Inferior parietal cortex (tissue), 1 donor: ENCODE measurements around the gene CFAP157.

ENCODE experiments used
- DNase-seq: peaks from one replicate; pipeline ENCODE4 v3.0.0-alpha.2; 2016; ENCODE audit errors: extremely low spot score

The CFAP157 gene

DNA sequence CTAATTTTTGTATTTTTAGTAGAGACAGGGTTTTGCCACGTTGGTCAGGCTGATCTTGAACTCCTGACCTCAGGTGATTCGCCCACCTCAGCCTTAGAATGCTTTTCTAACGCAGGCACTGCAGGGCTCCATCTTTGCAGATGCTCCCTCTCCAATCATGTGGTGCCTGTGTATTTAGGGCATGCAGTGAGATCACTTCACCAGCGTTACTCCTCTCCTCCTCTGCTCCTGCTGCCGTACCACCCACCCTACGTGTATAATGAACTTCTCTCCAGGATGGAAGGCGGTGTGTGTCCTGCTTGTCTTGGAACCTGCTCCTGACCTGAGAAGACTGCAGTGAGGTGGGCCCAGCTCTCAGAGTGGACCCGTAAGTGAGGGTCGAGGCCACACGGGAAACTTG lies 13.6 kb upstream of the CFAP157 start:
- peak; percentile 41 for DNase-seq

DNA sequence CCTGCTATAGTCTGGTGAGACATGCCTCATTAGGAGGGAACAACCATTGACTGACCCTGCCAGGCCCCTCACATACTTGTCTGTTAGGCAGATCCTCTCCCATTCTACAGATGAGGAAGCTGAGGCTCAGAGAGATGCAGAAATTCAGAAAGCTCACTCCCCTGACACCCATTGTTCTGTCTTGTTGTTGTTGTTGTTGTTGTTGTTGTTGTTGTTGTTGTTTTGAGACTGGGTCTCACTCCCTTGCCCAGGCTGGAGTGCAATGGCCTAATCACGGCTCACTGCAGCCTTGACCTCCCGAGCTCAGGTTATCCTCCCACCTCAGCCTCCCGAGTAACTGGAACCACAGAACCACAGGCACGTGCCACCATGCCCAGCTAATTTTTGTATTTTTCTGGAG lies 13.1 kb upstream of the CFAP157 start:
- DNase-seq = no peak

DNA sequence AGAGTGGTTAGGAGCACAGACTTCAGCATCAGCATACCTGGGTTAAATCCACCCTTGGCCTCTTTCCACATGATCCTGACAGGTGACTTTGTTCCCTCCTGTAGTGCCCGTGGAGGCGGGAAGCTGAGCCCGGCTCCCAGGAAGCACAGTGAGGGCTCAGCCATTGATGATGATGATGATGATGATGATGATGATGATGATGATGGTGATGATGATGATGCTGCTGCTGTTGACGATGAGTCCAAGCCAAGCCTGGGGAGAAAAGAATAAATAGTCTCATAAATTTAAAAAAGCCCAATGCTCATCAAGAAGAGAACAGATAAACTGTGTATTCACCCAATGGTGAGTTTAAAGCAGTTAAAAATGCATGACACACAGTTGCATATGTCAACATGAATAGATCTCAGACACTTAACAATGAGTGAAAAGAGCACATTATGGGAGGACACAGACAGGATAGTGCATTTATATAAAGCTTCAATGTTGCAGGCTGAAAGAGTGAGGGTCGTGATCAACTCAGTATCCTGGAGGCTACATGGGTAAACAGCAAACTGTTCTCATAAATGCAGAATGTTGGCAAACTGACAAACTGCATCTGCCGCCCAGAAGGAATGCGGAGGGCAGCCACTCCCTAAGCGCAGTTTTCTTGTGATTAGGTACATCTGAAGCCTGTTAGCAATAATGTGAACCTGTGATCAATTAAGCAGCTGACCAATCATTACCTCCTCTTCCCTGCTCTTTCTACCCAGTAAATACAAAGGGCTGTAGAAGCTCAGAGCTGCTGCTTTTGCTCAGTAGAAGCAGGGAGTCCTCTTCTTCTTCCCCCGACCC lies 11.7 kb upstream of the CFAP157 start:
- DNase-seq = no peak

DNA sequence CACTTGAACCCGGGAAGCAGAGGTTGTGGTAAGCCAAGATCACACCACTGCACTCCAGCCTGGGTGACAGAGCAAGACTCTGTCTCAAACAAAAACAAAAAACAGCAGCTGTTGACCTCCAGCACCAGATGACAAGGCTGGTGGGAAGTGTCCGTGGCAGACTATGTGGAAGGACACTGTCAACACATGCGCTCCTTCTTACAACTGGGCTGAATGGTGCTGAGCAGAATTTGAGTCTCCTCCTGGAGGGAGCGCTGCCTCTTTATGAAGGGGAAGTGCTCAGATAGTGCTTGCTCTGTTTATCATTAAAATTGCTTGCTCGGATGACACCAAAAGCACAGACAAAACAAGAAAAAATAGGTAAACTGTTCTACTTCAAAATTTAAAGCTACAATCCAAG lies 9.2 kb upstream of the CFAP157 start:
- no peak for DNase-seq

DNA sequence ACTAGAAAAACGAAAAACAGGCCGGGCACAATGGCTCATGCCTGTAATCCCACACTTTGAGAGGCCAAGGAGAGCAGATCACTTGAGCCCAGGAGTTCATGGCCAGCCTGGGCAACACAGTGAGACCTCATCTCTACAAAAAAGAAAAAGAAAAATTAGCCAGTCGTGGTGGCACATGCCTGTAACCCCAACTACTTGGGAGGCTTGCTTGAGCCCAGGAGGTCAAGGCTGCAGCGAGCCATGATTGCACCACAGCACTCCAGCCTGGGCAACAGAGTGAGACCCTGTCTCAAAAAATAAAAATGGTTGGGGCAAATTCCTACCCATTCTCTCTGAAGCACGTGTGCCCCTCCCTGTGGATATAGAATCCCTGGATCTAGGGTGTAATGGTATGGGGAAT lies 8.4 kb upstream of the CFAP157 start:
- DNase-seq = no peak

DNA sequence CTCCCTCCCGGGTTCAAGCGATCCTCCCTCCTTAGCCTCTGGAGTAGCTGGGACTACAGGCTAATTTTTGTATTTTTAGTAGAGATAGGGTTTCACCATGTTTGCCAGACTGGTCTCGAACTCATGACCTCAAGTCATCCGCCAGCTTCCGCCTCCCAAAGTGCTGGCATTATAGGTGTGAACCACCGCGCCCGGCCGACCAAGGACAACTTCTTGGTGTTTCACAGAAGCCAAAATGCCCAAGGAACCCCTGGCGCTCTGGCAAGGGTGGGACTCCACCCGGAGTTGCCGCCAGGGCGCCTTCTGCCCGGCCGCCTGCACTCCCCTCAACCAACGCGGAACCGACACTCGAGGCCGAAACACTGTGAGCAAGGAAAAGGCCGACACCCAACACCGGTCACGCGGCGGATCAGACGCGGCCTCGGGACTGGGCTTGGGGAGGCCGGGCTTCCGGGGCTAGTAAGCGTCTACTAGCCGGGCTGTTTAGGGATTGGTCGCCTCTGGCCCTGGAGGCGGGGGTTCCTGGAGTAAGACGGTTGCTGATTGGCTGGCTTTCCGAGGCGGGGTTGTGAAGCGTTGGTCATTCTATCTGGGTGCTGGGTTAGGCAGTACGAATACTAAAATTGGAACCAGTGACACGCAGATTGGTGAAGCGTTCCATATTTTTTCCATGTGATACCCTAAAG lies 7.7 kb upstream of the CFAP157 start:
- peak; percentile 97 for DNase-seq

DNA sequence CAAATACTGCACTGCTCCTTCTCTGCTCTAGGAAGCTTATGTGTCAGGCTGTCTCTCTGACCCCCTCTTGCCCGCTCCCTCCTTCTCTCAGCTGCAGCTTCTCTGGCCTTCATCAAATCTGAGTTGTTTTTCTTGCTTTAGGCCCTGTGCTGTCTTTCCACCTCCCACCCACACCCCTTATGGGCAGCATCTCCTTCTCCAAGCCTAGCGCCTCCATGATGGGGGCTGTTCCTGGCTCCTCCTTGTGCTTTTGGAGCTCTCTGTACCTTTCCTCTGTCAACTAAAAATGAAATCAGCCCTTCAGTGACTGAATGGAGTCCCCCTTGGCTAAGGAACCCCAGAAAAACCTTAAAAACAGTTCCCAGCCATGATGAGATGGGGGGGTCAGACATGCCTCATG lies 6.6 kb upstream of the CFAP157 start:
- peak; percentile 34 for DNase-seq

DNA sequence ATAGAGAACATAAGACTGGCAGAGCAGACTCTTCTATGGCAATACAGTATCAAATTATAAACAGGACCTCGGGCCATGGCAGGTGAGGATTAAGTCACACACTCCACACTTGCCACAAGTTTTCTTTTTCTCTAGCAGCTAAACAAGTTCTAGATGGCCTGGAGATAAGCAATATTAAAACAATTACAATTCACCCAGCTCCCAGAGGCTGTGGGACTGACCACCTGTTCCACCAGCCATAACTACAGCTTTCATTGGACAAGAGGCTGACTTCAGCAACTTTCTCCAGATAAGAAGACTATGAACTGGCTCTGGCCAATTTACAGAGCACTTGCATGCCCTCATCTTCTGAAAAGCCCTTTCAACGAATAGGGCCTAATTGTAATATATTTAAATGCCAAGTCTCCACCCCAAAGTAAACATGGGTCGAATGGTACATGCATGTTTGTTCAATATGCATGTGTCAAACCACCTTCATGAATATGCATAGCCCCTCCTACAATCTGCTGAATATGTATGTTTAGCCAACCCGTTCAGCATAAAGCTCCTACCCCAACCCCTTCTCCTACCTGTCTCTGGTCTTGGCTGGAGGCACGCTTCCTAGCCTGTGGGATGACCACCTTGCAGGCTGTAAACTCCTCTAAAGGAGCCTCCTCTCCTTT lies 6.1 kb upstream of the CFAP157 start:
- no peak for DNase-seq

DNA sequence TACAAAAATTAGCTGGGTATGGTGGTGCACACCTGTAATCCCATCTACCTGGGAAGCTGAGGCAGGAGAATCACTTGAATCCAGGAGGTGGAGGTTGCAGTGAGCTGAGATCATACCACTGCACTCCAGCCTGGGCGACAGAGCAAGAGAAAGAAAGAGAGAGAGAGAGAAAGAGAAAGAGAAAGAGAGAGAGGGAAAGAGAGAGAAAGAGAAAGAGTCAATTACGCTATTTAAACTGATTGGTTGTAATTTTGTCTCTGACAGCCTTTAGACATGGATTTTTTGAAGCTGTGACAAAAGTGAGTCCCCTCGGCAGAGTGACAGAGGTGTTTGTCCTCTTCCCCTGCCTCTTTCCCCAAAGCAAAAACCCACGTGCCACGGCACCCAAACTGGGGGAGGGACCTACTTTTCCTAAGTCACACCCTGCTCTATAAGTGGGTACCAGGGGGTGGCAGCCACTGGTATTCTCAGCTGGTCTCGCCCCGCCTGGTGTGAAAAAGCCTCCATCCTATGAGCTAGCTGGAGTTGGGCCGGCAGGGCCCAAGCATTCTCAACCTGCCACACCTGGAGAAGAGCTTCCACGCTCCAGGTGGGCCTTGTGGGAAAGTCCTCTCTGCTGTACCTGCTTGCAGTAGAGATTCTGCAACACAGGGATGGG lies 3.4 kb upstream of the CFAP157 start:
- DNase-seq = peak; percentile 24

DNA sequence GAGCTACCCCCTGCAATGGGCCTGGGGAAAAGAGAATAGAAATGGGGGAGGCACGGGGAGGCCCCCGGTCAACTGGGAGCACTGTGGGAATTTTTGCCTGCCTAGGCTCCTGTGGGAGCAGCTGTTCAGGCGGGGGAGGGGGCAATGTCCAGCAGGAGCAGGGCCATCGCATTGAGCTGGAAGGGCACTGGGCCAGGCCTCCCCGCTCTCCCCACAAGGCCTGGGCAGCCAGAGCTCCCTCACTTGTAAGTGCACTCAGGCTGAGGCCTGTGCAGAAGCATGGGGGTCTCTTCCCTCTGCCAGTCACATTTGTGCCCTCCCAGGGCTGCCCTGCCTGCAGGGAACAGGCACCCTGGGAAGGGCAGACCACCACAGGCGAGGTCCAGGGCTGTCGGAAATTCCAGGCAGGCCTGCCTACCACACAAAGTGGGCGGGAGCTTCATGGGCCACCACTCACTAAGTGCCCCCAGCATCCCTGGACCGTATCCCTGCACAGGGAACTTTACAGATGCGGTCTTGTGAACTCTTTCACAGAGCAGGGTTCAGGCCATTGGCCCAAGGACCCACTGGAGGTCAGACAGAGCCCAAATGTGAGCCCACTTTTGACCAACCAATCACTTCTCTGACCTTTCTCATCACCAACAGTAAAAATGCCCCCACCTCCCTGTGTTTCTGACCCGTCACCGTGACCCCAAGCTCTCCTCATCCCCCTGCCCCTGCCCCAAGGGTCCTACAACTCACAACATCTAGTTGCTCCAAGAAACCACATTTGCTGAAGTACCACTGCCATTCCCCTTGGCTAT lies 1.0 kb upstream of the CFAP157 start:
- no peak for DNase-seq

DNA sequence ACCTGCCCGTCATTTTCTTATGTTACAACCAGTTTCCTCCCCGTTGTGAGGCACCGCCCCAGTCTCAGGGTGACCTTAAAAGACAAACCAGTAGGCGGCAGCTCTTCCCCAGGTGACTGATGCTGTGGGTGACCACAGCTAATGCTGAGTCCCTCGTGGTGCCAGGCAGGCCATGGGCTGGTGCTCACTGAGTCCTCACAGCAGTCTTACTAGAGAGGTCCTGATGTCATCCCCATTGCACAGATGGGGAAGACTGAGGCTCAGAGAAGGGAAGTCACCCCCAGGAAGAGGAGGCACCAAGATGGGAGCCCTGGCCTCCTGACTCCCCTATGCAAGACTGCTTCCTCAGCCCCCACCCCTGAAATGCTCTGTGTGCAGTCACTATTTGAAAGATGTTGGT lies 978 bp downstream of the CFAP157 start:
- DNase-seq = no peak

DNA sequence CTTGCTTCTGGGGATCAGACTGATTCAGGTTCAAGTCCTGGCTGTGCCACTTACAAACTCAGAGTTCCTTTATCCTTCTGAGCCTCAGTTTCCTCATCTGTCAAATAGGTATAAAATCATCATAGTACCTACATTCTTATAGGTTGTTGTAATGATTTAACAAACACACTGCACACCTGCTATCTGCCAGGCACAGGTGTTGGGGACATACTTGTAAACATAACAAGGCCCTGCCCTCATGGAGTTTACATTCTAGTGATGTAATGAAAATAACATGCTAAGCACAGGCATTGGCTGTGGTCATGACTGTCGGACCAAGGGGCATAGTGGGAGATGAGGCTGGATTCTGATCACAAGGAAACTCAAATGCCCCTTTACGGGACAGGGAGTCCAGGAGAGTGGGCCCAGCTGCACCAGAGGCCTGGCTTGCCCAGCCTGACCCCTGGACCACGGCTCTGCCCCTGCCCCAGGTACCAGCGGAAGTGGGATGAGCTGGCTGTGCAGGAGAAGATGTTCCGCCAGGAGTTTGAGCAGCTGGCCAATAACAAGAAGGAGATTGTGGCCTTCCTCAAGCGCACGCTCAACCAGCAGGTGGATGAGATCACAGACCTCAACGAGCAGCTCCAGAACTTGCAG lies 2.3 kb downstream of the CFAP157 start:
- no peak for DNase-seq

DNA sequence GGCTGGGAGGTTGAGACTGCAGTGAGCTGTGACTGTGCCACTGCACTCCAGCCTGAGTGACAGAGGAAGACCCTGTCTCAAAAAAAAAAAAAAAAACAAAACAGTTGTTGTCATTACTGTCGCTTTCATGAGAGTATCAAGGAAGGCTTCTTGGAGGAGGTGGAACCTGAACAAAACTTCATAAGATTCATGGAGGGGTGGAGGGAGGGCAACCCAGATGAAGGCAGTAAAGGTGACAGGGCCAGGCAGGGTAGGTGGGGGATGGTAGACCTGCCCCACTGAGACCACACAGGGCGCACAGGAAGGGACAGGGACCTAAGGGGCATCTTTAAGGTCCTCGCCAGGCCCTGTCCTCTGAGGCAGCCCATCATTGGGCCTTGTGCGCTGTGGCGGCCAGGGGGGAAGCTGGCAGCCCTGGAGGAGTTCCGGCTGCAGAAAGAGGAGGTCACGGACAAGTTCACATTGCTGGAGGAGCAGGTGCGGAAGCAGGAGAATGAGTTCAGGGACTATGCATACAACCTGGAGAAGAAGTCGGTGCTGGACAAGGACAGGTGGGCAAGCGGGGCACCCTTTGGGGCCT lies 3.5 kb downstream of the CFAP157 start:
- no peak for DNase-seq

DNA sequence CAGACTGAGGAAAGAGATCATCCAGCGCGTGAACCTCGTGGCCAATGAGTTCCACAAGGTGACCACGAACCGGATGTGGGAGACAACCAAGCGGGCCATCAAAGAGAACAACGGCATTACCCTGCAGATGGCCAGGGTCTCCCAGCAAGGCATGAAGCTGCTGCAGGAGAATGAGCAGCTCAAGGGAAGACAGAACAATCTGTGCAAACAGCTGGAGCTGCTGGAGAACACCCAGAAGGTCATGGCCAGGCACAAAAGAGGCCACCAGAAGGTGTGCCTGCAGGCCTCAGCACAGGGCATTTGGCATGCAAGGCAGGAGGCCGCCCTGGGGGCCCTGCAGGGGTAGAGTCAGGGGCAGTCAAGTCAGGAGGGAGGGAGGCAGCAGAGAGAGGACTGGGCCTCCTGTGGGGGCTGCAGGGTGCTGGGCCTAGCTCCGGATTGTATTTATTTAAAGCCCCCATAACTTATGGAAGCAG lies 4.5 kb downstream of the CFAP157 start:
- DNase-seq = no peak

DNA sequence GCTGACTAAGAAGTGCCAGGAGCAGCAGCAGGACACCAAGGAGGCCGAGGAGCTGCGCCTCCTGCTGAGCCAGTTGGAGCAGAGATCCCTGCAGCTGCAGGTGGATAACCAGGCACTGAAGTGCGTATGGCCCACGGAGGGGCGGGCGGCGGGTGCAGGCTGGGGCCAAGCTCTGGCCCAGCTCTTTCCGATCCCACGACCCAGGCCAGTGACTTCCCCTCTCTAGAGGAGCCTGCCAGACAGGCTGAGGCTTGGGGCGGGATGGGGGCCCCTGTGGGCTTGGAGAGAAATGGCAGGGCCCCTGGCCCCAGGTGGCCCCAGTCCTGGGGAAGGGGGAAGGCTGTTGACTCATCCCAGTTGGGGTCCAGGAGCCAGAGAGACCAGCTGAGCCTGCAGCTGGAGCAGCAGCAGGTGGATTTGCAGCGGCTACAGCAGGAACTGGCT lies 5.1 kb downstream of the CFAP157 start:
- no peak for DNase-seq

DNA sequence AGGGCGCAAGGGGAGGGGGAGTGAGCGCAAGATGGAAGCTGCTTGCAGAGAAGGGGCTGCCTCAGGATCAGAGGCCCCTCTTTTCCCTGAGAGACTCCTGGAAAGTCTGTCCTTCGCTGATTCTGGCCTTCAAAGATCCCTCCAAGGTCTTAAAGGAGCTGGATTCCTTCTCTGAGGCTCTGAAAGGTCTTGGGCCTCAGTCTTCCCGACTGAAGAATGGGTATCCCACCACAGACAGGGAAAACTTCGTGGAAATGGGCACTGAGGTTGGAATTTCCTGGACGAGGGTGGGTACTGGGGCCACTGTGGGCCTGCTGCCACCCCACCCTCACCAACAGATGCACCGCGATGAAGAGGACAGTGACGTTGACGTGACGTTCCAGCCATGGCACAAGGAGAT lies 5.6 kb downstream of the CFAP157 start:
- no peak for DNase-seq

DNA sequence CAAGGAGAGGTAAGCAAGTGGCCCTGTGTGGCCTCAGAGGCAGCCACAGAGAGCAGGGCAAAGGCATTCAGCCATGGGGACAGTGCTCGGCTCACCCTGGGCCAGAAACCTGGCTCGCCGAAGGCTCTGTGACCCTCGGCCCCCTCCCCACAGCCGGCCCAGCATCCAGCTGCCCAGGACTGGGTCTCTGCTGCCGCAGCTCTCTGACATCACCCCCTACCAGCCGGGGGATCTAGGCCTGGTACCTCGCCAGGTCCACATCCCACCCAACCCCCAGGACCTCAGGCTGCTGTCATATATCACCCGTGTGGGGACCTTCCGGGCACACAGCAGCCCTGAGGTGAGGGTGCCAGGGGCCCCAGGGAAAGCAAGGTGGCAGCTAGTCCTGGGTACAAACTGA lies 6.1 kb downstream of the CFAP157 start:
- no peak for DNase-seq

DNA sequence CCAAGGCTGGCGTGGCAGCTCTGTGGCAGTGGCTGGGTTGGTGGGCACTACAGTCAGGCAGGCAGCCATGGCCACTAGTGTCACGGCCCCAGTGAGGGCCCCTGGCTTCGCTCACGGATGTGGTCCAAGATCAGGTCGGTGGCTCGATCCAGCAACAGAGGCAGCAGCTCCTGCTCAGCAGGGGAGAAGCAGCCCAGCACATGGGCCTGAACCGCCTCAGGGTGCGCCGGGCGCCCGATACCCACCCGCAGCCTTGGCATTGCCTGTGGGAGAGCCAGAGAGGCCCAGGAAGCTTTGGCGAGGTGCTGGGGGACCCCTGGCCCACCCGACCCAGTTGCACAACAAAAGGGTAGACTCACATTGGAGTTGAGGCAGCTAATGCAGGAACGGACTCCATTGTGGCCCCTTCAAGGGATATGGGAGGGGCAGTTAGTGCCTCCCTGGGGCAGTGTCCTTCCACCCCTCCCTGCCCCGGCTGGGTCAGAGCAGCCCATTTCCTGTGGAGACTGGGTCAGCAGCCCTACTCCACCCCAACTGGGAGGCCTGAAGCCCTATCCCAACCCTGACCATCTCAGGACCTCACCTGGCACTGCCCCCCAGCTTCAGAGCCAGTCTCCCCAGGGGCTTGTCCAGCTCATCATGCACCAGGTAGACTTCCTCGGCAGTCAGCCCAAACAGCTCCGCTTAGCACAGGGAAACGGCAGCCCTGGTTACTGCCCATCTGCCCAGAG lies 7.4 kb downstream of the CFAP157 start:
- no peak for DNase-seq

DNA sequence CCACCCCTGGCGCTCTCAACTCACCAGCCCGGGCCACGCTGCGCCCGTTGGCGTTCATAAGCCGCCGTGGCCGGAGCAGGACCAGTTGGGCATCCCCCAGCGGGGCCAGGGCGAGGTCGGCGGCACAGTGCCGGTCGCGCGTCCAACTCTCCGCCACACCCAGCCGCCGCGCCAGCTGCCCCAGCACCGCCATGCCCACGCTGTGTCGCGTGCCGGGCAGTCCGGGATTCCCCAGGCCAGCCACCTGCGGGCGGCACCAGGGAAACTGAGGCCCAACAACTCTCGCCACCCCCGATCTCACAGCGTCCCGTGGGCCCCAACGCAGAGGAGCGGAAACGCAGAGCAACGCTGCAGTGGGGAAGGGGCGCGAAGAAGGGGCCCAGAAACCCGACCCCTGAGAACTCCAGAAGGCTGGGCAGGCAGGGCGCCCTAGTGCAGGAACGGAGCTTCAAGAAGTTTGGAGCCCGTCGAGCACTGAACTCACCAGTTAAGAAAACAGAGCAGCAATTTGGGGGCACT lies 8.2 kb downstream of the CFAP157 start:
- no peak for DNase-seq
